ENCODE results near the gene BTBD17. TPM values are rescaled to one million over a fixed set of nuclear protein-coding genes. Genes with fewer than 3 reads are reported as not detected.
"Not testable (repeated sequence)": the region's sequence is repeated elsewhere in the genome, so short reads cannot be mapped to it uniquely, and the experiment has no call there.

Gene BTBD17, protein sequence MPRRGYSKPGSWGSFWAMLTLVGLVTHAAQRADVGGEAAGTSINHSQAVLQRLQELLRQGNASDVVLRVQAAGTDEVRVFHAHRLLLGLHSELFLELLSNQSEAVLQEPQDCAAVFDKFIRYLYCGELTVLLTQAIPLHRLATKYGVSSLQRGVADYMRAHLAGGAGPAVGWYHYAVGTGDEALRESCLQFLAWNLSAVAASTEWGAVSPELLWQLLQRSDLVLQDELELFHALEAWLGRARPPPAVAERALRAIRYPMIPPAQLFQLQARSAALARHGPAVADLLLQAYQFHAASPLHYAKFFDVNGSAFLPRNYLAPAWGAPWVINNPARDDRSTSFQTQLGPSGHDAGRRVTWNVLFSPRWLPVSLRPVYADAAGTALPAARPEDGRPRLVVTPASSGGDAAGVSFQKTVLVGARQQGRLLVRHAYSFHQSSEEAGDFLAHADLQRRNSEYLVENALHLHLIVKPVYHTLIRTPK
- 0.72 TPM for total RNA-seq

DNA sequence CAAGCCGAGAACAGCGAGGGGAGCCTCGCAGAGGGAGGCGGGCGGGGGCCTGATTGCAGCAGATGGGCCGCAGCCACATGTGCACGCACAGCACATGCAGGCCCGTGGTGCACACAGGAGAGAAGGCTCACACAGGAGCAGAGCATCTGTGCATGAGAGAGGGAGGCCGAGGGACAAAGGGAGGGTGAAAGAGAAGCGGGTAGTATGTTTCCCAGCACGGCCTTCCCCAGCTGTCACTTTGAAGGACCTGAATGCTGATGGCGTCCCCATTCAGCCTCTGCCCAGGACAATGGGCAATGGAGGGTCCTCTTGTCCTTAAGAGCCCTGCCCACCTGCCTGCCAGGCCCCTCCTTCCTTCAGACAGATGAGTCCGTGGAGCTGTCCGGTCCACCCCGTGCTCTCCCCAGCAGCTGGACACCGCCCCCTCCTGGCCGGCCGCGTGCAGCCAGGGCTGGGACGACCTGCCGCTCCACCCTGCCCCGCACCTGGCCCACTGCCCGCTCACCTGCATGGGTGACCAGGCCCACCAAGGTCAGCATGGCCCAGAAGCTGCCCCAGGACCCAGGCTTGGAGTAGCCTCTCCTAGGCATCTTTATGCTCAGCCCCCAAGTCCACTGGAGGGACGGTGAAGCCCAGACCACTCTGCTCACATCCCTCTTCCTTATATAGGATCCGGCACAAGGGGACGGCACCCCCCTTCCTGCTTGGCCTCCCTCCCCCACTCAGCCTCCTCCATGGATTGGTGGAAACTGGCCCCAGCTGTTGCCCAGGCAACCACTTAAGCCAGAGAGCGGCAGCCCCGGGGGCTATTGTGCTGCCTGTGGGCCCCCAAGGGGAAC is at the start of gene BTBD17:
BTBD17 (minus strand) TSS at position 639 of the 839 bp plus-strand sequence; CDS start at position 590, 49 bp downstream.
- peak; percentile 55 for DNase-seq

DNA sequence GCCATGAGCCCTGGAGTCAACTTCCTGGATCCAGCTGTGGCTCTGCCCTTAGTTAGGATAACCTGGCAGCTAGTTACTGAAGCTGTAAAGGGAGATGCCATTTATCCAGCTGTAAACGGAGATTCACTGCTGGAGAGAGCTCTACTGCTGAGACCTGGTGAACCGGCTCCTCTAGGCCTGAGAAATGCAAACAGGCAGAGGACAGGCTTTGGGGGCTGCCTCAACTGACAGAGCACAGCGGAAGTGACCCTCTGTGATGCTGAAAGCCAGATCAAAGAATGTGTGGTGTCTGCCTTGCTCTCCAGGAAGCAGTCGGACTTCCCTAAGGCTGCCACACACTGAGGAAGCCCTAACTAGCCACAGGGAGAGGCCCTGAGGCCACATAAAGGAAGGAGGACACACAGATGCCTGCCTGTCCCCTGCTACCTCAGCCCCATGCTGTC is 48.4 kb upstream of the BTBD17 start:
- DNase-seq: no peak

DNA sequence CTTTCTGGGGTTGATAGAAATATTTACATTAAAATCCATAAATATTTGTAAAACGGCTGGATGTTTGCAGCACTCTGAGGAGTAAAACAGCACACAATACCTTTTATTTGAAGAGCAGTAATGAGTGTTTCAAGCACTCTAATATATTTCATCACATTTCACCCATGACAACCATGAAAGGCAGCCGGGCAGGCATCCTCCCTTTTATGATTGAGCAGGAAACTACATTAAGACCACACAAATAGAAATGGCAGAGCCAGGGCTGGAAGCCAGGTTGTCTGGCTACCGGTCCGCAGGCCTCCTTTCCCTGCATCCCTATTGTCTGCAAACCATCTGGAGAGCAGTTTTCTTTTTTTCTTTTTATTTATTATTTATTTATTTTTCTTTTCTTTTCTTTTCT is 47.1 kb upstream of the BTBD17 start:
- DNase-seq: no peak

DNA sequence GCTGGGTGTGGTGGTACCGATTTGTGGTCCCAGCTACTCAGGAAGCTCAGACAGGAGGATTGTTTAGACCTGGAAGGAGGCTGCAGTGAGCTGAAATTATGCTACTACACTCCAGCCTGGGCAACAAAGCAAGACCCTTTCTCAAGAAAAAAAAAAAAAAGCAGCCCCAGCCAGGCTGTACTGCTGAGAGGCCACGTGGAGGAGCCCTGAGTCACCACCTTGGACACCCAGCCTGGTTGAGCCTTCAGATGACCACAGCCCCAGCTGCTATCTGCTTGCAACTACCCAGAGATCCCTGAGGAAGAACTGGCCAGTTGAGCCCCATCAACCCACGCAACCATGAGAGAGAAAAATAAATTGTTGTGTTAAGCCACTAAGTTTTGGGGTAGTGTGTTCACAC is 46.6 kb upstream of the BTBD17 start:
- no peak for DNase-seq

DNA sequence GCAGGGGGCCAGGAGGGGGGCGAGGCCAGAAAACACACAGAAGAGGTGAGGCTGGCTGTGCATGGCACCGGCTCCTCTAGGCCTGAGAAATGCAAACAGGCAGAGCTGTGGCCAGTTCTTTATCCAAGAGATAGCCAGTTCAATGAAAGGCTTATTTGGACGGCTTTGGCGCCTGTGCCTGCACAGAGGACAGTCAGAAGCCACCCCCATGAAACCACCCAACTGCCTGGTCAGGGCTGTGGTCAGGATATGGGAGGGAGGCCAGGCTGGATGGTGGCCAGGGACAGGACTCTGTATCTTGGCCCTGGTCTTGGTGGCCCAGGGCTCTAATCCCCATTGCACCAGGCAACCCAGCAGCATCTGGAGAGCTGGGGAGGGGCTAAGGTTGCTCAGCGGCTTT is 45.7 kb upstream of the BTBD17 start:
- no peak for DNase-seq

DNA sequence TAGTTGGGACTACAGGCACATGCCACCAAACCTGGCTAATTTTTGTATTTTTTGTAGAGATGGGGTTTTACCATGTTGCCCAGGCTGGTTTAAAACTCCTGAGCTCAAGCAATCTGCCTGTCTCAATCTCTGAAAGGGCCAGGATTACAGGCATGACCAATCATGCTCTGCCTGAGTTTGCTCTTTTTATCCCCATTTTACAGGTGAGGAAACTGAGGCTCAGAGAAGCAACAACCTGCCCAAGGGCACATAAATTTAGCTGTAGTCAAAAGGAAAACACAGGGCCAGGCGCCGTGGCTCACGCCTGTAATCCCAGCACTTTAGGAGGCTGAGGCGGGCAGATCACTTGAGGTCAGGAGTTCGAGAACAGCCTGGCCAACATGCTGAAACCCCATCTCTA is 43.6 kb upstream of the BTBD17 start:
- not testable (repeated sequence) for DNase-seq

DNA sequence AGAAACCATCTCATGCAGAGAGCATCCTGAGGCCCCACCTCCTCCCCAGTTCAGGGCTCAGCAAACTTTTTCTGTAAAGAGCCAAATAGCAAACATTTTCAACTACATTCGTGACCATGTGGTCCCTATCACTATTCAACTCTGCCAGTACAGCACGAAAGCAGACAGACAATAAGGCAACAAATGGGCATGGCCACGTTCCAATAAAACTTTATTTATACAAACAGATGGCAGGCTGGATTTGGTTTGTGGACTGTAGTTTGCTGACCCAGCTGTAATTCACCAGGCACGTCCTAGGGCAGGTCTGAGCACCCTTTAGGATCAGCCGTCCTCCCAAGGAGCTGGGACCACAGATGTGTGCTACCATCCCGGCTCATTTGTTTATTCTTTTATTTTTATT is 43.1 kb upstream of the BTBD17 start:
- DNase-seq: no peak

DNA sequence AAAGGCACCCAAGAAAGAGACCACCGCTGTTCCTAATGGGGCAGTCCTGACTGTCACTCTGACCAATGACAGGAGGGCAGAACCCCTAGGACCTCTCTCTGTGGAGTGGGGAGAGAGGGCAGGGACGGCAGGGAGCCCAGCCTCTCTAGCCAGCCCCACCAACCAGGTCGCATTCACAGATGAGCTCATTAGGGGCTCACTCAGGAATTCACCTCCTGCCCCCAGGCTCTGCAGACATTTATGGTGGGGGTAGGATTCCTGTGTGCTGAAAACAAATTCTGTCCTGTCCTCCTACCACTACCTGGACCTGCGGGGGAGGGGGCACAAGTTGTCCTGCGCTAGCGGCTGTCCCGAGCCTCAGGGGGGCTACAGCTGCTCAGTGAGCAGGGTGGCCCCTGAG is 42.5 kb upstream of the BTBD17 start:
- no peak for DNase-seq

DNA sequence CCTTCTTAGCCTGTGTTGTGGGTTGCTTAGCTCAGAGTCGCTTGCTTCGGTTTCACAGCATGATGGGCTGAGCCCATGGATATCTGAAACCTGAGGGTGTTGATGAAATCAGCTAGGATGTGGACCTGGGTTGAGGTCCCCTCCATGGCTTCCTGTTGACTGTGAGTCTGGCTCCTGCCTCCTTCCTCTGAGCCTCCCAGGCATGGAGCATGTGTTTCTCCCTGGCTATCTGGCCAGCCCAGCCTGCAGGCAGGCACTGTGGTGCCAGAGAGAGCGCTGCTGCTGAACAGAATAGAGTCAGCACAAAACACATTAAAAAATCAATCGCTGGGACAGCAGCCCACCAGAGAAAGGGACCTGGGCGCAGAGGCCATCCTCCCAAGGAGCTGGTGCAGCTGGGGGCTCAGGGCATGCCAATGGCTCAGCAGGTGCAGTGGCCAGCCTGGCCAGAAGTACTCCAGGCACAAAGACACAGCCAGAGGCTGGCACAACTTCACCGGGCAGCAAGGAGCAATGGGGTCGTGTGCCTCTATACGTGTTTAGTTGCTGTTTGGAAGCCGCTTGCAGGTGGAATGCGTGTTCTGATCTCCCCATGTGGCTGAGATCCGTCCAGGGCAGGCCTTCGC is 42.0 kb upstream of the BTBD17 start:
- no peak for DNase-seq

DNA sequence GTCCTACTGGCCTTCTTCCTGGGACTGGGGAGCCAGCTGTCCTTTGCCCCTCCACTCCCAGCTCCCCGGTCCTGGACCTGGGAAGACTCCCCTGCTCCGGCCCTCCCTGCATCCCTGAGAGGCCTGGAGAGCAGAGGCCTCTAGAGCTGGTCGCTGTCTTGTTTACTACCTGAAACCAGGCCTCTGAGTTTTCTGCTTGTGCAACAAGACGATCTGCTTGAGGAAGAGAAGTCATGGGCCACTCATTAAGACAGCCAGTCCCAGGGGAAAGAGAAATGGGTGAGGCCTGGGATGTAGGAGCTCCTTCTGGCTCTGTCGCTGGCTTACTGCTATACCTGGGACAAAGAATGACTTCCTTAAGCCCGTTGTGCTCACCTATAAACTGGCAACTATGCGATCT is 40.4 kb upstream of the BTBD17 start:
- DNase-seq: no peak

DNA sequence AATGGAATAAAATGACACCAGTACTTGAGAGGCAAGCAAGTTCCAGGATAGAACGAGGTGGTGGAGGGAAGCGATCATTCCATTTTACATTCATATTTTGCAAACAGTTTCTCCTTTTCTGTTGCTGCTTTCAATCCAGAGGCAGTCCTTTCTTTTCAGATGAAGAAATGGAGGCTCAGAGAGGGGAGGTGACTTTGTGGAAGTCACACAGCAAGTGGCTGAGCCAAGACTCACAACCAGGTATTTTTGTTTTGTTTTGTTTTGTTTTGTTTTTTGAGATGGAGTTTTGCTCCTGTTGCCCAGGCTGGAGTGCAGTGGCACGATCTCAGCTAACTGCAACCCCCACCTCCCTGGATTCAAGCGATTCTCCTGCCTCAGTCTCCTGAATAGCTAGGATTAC is 34.9 kb upstream of the BTBD17 start:
- DNase-seq: no peak

DNA sequence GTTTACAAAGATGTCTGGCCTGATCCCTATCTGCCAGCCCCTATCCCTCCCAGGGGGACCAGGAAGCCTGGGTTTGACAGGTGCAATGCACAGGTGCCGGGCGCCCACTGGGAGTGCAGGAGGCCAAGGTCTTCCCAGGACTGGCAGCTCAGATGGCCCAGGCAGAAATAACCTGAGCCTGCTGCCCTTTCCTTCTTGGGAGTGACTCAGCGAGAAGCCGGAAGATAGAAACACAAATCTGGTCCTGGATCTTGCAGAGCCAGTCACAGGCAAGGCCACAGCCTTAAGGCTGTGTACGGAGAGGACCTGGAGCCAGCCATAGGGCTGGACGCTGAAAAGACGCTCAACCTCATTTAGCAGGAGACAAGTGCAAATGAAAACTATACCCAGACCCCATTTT is 33.3 kb upstream of the BTBD17 start:
- DNase-seq: peak; percentile 35

DNA sequence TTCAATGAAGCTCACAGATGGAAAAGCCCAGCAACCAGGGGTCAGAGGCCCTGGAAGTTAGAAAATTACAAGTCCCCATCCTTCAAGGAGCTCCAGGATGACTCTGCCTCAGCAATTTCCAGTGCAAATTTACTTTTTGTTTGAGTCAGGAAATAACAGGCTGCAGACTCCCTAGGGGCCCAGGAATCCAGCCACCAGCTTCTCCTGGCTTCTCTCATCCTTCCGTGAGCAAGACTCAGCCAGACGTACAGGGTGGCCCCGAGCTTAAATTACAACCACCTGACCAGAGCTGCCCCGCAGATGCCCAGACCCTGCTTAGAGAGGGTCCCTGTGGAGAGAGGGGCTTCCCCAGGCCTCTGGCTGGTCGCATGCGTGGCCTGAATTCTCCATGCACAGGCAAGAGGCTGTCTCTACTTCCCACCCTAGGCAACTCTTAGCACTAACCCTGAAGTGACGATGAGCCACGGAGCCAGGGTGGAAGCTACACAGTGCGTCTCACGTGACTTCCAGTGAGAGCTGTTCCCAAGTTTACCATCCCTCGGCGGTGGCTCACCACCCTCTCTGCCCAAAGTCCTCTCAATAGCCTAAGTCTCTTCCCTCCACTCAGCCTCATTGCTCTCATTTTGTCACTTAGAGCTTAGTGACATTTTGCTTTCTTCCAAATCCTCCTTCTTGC is 32.7 kb upstream of the BTBD17 start:
- peak; percentile 24 for DNase-seq

DNA sequence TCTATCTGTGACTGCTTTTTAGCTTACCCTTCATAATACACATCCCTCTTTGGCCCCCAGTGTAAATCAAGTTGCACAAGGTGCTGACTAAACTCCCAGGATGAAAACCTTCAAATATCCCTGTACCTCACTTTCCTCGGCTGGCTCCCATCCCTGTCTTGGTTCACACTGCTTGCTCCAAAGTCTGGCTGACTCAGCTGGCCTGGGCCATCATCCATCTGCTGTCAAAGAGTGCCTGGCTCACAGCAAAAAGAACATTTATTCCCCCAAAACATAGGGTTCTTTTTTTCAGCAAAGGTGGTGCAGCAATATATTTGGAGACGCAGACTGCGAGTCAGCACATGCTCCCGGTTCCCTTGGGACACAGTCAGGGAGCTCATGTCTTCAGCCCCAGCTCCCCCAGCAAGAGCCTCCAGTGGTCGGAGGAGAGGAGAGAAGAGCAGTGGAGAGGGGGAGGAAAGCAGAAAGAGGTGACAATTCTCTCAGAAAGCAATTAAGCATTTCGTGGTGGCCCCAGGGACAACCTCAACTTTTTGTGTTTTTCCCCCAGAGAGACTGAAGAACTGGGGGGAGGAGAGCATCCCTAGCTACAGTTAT is 31.8 kb upstream of the BTBD17 start:
- DNase-seq: peak; percentile 51

DNA sequence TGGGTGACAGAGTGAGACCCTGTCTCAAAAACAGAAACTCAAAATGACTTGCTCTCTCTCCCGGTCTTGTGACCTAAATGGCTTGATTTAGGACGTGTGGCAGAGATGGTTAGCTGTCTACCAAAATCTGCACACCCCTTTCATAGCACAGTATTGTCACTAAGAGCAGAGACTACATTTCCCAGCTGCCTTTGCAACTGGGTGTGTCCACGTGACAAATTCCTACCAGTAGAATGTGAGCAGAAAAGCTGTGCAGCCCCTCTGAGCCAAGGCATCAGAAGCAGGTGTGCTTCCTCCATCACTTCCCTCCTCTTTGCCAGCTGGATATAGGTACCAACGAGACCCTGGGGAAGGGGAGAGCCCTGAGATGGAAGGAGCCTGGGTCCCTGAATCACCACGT is 31.2 kb upstream of the BTBD17 start:
- DNase-seq: no peak

DNA sequence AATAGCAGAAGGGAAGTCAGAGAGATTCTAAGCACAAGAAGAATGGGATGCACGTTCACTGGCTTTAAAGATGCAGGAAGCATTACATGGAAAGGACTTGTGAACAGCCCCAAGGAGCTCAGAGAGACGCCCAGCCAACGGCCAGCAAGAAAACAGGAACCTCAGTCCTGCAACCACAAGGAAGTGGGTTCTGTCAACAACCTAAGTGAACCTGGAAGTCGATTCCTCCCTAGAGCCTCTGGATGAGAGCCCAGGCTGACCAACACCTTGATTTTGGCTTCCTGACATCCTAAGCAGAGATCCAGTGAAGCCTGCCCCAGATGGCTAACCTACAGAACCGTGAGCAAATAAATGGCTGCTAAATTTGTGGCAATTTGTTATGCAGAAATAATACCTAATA is 30.1 kb upstream of the BTBD17 start:
- DNase-seq: no peak

DNA sequence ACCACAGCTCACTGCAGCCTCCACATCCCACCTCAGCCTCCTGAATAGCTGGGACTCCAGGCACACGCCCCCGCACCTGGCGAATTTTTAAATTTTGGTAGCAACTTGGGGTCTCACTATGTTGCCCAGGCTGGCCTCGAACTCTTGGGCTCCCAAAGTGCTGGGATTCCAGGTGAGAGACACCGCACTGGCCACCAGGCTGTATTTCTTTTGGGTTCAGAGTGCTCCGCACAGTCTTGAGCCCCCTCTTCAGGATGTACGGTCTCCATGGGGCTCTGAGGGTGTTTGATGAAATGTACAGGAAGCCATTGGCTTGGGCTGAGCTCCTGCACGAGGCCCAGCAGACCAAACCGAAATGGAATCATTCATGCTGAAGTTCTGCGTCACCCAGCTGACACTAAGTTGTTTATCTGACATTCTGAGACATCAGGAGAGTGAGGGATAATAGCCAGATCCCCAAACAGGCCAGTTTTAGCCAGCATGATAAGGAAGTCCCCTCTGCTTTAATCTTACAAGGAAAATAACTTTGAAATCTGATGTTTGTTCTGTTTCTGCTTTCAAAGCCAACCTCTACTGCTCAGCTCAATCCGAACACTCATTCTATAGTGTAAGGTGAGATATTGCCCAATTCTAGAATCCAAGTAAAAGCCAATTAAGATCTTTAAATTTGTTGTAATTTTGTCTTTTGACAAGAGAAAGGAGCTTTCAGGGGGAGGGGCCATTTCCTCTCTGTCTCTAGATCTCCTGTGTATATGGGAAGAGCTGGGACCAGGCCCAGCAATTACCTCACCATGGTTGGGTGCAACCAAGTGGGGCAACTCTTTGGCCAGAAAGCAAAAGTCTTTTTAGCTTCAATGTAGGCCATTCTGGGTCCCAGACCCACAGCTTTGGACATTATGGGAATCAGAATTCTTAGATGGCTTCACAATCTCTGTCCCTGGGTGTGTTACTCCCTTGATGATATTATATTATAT is 29.3 kb upstream of the BTBD17 start:
- DNase-seq: no peak

DNA sequence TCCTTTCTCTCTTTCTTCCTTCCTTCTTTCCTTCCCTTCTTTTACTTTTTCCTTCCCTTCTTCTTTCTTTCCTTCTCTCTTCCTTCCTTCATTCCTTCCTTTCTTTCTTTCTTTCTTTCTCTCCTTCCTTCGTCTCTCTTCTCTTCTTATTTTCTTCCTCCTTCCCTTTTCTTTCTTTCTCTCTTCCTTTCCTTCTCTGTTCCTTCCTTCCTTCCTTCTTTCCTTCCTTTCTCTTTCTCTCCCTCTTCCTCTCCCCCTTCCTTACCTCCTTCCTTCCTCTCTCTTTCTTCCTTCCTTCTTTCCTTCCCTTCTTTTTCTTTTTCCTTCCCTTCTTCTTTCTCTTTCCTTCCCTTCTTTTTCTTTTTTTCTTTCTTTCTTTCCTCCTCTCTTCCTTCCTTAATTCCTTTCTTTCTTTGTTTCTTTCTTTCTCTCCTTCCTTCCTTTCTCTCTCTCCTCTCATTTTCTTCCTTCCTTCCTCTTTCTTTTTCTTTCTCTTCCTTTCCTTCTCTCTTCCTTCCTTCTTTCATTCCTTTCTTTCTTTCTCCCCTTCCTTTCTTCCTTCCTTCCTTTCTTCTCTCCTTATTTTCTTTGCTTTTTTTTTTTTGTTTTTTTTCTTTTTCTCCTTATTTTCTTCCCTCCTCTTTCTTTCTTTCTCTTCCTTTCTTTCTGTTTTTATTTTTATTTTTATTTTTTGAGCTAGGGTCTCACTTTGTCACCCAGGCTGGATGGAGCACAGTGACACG is 28.4 kb upstream of the BTBD17 start:
- DNase-seq: no peak

DNA sequence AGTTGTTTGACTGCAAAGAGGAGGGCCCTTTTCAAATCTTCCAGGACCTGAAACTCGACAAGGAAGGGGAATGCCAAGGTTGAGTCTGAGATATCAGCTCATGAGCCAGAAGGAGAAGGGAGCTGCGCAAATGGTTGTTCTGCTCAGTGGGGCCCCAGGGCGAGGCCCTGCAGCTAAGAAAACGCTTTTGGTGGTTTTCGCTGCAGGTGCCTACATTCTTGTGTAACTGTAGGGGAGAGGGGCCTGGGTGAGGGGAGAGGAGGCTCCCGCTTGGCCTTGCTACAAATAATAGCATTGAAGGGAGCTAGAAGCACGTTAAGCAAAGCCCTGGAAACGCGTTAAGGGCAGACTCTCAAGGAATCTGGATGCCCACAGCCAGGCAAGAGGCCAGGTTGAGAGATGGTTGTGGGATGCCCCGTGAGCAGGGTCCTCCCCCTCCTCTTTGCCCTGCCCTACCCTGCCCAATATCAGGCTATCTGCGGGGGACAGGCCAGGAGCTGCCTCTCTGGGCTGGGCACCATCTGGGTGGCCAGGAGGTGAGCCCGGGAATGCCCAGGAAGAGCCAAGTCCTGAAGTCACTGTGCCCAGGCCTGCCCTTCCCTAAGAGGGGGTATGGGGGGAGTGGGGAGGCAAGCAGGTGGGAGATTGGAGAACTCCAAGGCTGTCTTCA is 27.6 kb upstream of the BTBD17 start:
- DNase-seq: no peak

Data from tongue (tissue), 2 donors.